H9 (cell line): Measurements from ENCODE around the gene NHLRC1. TPM values are rescaled to one million over a fixed set of nuclear protein-coding genes. Genes with fewer than 3 reads are reported as not detected.
A peak's percentile ranks its signal among the peaks of the same experiment; 100 is the strongest.

ENCODE experiments used
- DNase-seq: peaks from one replicate; pipeline ENCODE4 v3.0.0-alpha.2; 2017
- H2AFZ ChIP-seq: one replicate; pipeline ENCODE4 v1.6.1; 2013; ENCODE audit warnings: mild to moderate bottlenecking, low read length, control low read depth, moderate library complexity
- H2AK5ac ChIP-seq: 2 replicates; pipeline ENCODE4 v1.6.1; 2013; ENCODE audit warnings: low read length, control low read depth, mixed read lengths; ENCODE audit not compliant: insufficient read length
- H2BK120ac ChIP-seq: one replicate; pipeline ENCODE4 v1.6.1; 2013; ENCODE audit warnings: low read depth, mild to moderate bottlenecking, low read length, control low read depth, inconsistent platforms; ENCODE audit not compliant: poor library complexity, severe bottlenecking
- H2BK12ac ChIP-seq: 2 replicates; pipeline ENCODE4 v1.6.1; 2013; ENCODE audit warnings: low read length, control low read depth, mixed read lengths, low read depth; ENCODE audit not compliant: insufficient read length
- H2BK15ac ChIP-seq: 2 replicates; pipeline ENCODE4 v1.6.1; 2013; ENCODE audit warnings: low read depth, low read length, control low read depth
- H2BK20ac ChIP-seq: one replicate; pipeline ENCODE4 v1.6.1; 2013; ENCODE audit warnings: low read depth, mild to moderate bottlenecking, low read length, control low read depth, inconsistent platforms; ENCODE audit not compliant: poor library complexity, severe bottlenecking
- H2BK5ac ChIP-seq: 2 replicates; pipeline ENCODE4 v1.6.1; 2013; ENCODE audit warnings: low read length, control low read depth, mixed read lengths; ENCODE audit not compliant: insufficient read length
- H3K14ac ChIP-seq: 2 replicates; pipeline ENCODE4 v1.6.1; 2013; ENCODE audit warnings: low read length, control low read depth; ENCODE audit not compliant: insufficient read depth
- H3K18ac ChIP-seq: 2 replicates; pipeline ENCODE4 v1.6.1; 2013; ENCODE audit warnings: low read depth, mild to moderate bottlenecking, mixed read lengths, low read length, control low read depth; ENCODE audit not compliant: insufficient read length
- H3K23ac ChIP-seq: 2 replicates; pipeline ENCODE4 v1.6.1; 2013; ENCODE audit warnings: low read length, control low read depth, mixed read lengths, low read depth; ENCODE audit not compliant: insufficient read length
- H3K23me2 ChIP-seq: 2 replicates; pipeline ENCODE4 v1.6.1; 2013; ENCODE audit warnings: low read depth, mild to moderate bottlenecking, mixed read lengths, low read length, control low read depth; ENCODE audit not compliant: insufficient read length, poor library complexity, severe bottlenecking
- H3K27ac ChIP-seq: 2 replicates; pipeline ENCODE4 v1.5.1; 2013; ENCODE audit warnings: low read length, control low read depth, mixed read lengths, low read depth; ENCODE audit not compliant: insufficient read length
- H3K27me3 ChIP-seq: 2 replicates; pipeline ENCODE4 v1.6.1; 2013; ENCODE audit warnings: low read length, control low read depth, inconsistent platforms; ENCODE audit not compliant: insufficient read depth
- H3K4ac ChIP-seq: 2 replicates; pipeline ENCODE4 v1.6.1; 2013; ENCODE audit warnings: low read depth, mild to moderate bottlenecking, control low read depth, inconsistent platforms, low read length, moderate library complexity
- H3K4me1 ChIP-seq: 2 replicates; pipeline ENCODE4 v1.6.1; 2013; ENCODE audit warnings: low read length, control low read depth, inconsistent platforms; ENCODE audit not compliant: insufficient read depth
- H3K4me2 ChIP-seq: 2 replicates; pipeline ENCODE4 v1.6.1; 2013; ENCODE audit warnings: low read length, control low read depth, mixed read lengths; ENCODE audit not compliant: insufficient read length, insufficient read depth
- H3K56ac ChIP-seq: 2 replicates; pipeline ENCODE4 v1.6.1; 2013; ENCODE audit warnings: low read depth, mild to moderate bottlenecking, mixed read lengths, low read length, control low read depth; ENCODE audit not compliant: insufficient read length
- H3K79me1 ChIP-seq: 2 replicates; pipeline ENCODE4 v1.6.1; 2013; ENCODE audit warnings: low read depth, mild to moderate bottlenecking, moderate library complexity, low read length, control low read depth, inconsistent platforms; ENCODE audit not compliant: insufficient read depth, poor library complexity, severe bottlenecking
- H3K79me2 ChIP-seq: 2 replicates; pipeline ENCODE4 v1.6.1; 2013; ENCODE audit warnings: low read length, control low read depth, inconsistent platforms; ENCODE audit not compliant: insufficient read depth
- H3K9ac ChIP-seq: 2 replicates; pipeline ENCODE4 v1.6.1; 2013; ENCODE audit warnings: low read length, control low read depth, mixed read lengths; ENCODE audit not compliant: insufficient read length; ENCODE audit errors: extremely low read depth
- H3K9me3 ChIP-seq: one replicate; pipeline ENCODE4 v1.6.1; 2013; ENCODE audit warnings: low read depth, low read length, inconsistent platforms; ENCODE audit not compliant: control insufficient read depth
- H3T11ph ChIP-seq: one replicate; pipeline ENCODE4 v1.6.1; 2013; ENCODE audit warnings: mild to moderate bottlenecking, low read length, control low read depth, inconsistent platforms
- H4K20me1 ChIP-seq: one replicate; pipeline ENCODE4 v1.6.1; 2013; ENCODE audit not compliant: control insufficient read depth, insufficient read length, insufficient read depth
- H4K5ac ChIP-seq: 2 replicates; pipeline ENCODE4 v1.6.1; 2013; ENCODE audit warnings: low read depth, mild to moderate bottlenecking, mixed read lengths, low read length, control low read depth; ENCODE audit not compliant: insufficient read length
- H4K8ac ChIP-seq: replicated peaks from 2 replicates; pipeline ENCODE4 v1.6.1; 2013; ENCODE audit warnings: low read length, control low read depth, mixed read lengths, low read depth; ENCODE audit not compliant: insufficient read length
- H4K91ac ChIP-seq: 2 replicates; pipeline ENCODE4 v1.6.1; 2013; ENCODE audit warnings: low read depth, mild to moderate bottlenecking, moderate library complexity, mixed read lengths, low read length, control low read depth; ENCODE audit not compliant: insufficient read length
- H3K27ac Mint-ChIP-seq, 3 experiments: 2 replicates in 2 of 3; 3 replicates in 1 of 3; pipeline ENCODE4 v1.8.0; 2020 to 2021; ENCODE audit warnings: mixed read lengths in 3 of 3, mild to moderate bottlenecking in 1 of 3, moderate library complexity in 1 of 3
- H3K27me3 Mint-ChIP-seq: 2 replicates; pipeline ENCODE4 v1.8.0; 2021; ENCODE audit warnings: low read depth, mild to moderate bottlenecking, moderate library complexity, mixed read lengths
- H3K36me3 Mint-ChIP-seq, 3 experiments: 2 replicates in 2 of 3; 3 replicates in 1 of 3; pipeline ENCODE4 v1.8.0; 2020 to 2021; ENCODE audit warnings: low read depth in 3 of 3, mixed read lengths in 3 of 3; ENCODE audit not compliant: insufficient read depth in 1 of 3
- H3K4me1 Mint-ChIP-seq, 2 experiments: 2 replicates each; pipeline ENCODE4 v1.8.0; 2020; ENCODE audit warnings: mixed read lengths in 2 of 2
- H3K4me3 Mint-ChIP-seq, 2 experiments: 2 replicates in 1 of 2; 3 replicates in 1 of 2; pipeline ENCODE4 v1.8.0; 2020 to 2021; ENCODE audit warnings: mild to moderate bottlenecking in 2 of 2, mixed read lengths in 2 of 2, moderate library complexity in 1 of 2
- H3K9me3 Mint-ChIP-seq, 2 experiments: 2 replicates in 1 of 2; 3 replicates in 1 of 2; pipeline ENCODE4 v1.8.0; 2020; ENCODE audit warnings: mild to moderate bottlenecking in 2 of 2, mixed read lengths in 2 of 2, moderate library complexity in 1 of 2
- CTCF ChIP-seq: fragments of 200-600 bp; sonication (generic); conservative IDR thresholded peaks from 3 replicates; pipeline ENCODE4 v1.8.0; 2021; ENCODE audit warnings: antibody characterized with exemption, mild to moderate bottlenecking
- WGBS: extraction: QIAGEN DNeasy Blood & Tissue Kit; methylation state at CpG from one replicate; pipeline ENCODE4 v1.1.7; 2013; ENCODE audit warnings: missing lambda C conversion rate, low lambda C conversion rate, mixed read lengths; ENCODE audit not compliant: insufficient read length; ENCODE audit errors: extremely low coverage; 5-methylcytosine and 5-hydroxymethylcytosine counted together
- total RNA-seq: library from RNA; stranded (reverse); gene quantifications from 2 replicates; pipeline ENCODE4 v1.2.1, GENCODE V29; 2021

The NHLRC1 gene
- total RNA-seq, 1 experiment from 2014 or later: 1.5 TPM

DNA sequence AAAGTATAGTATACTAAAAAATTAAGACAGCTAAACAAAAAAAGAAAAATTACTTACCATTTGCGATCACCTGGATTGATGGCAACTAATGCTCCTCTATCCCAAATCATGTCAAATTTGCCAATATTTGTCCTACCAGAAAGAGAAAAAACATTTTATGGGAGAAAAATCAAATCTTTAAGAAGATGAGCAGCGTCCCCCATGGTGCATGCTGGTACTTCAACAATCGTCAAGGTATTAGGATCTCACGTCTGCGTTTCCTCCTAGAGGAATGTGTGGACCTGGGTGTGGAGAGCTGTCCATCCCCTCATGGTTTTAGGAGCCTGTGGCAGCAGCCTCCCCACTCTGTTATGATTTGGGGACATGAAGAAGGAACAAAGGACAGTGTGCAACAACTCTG is 16.4 kb upstream of the NHLRC1 start:
- no peak overlapping the region for H2AK5ac ChIP-seq
- no peaks in the 10 kb centered on the region for H3K79me1 ChIP-seq
- no peak overlapping the region for H4K91ac ChIP-seq
- TF ChIP-seq CTCF: peak; percentile 42
- no peak overlapping the region for H4K8ac ChIP-seq
- no peak for DNase-seq
- H3K4me2 ChIP-seq: no peak overlapping the region
- no CpG with 5 or more reads among the region's 5 CpGs for WGBS
- H3K9ac ChIP-seq: no peak overlapping the region
- H3K14ac ChIP-seq: no peak overlapping the region
- H2BK5ac ChIP-seq: no peak overlapping the region
- H3K27me3 Mint-ChIP-seq: no peaks in the 10 kb centered on the region
- H3K4ac ChIP-seq: no peak overlapping the region
- no peak overlapping the region for H2BK120ac ChIP-seq
- no peak overlapping the region for H2AFZ ChIP-seq
- H2BK15ac ChIP-seq: no peak overlapping the region
- H3K23me2 ChIP-seq: no peaks in the 10 kb centered on the region
- H3K4me3 Mint-ChIP-seq: no peak overlapping the region
- H3K4me1 Mint-ChIP-seq: peaks cover 16 to 18% of the 10 kb centered on the region in 2 experiments
- H3T11ph ChIP-seq: no peak overlapping the region
- H3K27ac Mint-ChIP-seq: no peak overlapping the region
- no peak overlapping the region for H2BK20ac ChIP-seq
- H3K9me3 ChIP-seq: no peaks in the 10 kb centered on the region
- no peak overlapping the region for H3K27ac ChIP-seq
- H3K36me3 Mint-ChIP-seq: peaks cover 9 to 54% (median 47%) of the 10 kb centered on the region in 3 experiments; a peak in 6 of 7 replicates
- no peak overlapping the region for H3K56ac ChIP-seq
- H3K79me2 ChIP-seq: no peaks in the 10 kb centered on the region
- no peaks in the 10 kb centered on the region for H3K27me3 ChIP-seq
- no peak overlapping the region for H3K23ac ChIP-seq
- no peaks in the 10 kb centered on the region for H3K9me3 Mint-ChIP-seq
- H3K4me1 ChIP-seq: no peaks in the 10 kb centered on the region
- H4K5ac ChIP-seq: no peak overlapping the region
- H4K20me1 ChIP-seq: no peaks in the 10 kb centered on the region
- no peak overlapping the region for H2BK12ac ChIP-seq
- no peak overlapping the region for H3K18ac ChIP-seq
